GM12892 (cell line): ENCODE measurements around the gene BEAN1.

ENCODE experiments used
- DNase-seq: peaks from one replicate; pipeline ENCODE4 v3.0.0; 2011; ENCODE audit not compliant: insufficient read length
- FAIRE-seq: peaks from 2 replicates; lab custom pipeline; 2011; peaks lifted over from hg19 to GRCh38; lab: Jason Lieb, UNC
- POLR2A ChIP-seq: IDR thresholded peaks from 2 replicates; pipeline ENCODE4 v1.6.1; 2011; ENCODE audit warnings: low read depth, low read length, control low read depth
- POLR2AphosphoS5 ChIP-seq: IDR thresholded peaks from 2 replicates; pipeline ENCODE4 v1.6.1; 2011; ENCODE audit warnings: low read depth, low read length, control low read depth
- TAF1 ChIP-seq: IDR thresholded peaks from 2 replicates; pipeline ENCODE4 v1.6.1; 2011; ENCODE audit warnings: low read depth, mild to moderate bottlenecking, control low read depth, low read length, borderline replicate concordance

BEAN1 gene

GRCh38 chr16:66399031-66399430 lies 28.1 kb upstream of the BEAN1 start:
- no peak for DNase-seq
- FAIRE-seq = no peak
- TF ChIP-seq TAF1 (no peak), POLR2AphosphoS5 (no peak), POLR2A (no peak)

- DNase-seq = no peak
- no peak for FAIRE-seq
- TF ChIP-seq TAF1 (no peak), POLR2A (no peak), POLR2AphosphoS5 (no peak)
Observed at GRCh38 chr16:66399930-66400329, 27.2 kb upstream of the BEAN1 start.

GRCh38 chr16:66400503-66401380 lies 26.4 kb upstream of the BEAN1 start:
- TF ChIP-seq POLR2AphosphoS5 (no peak), POLR2A (no peak), TAF1 (no peak)
- DNase-seq (no peak), FAIRE-seq (no peak)

- no peak for DNase-seq
- TF ChIP-seq TAF1 (no peak), POLR2A (no peak)
- FAIRE-seq = no peak
Observed at GRCh38 chr16:66401610-66402009, 25.5 kb upstream of the BEAN1 start.

- FAIRE-seq = no peak
- DNase-seq = no peak
- TF ChIP-seq TAF1 (no peak), POLR2A (no peak), POLR2AphosphoS5 (no peak)
Observed at GRCh38 chr16:66402166-66402565, 24.9 kb upstream of the BEAN1 start.

GRCh38 chr16:66402591-66403230 lies 24.4 kb upstream of the BEAN1 start:
- TF ChIP-seq POLR2AphosphoS5 = no peak
- no peak for TF ChIP-seq POLR2A
- TF ChIP-seq TAF1 = no peak
- no peak for FAIRE-seq
- no peak for DNase-seq

- no peak for TF ChIP-seq TAF1
- TF ChIP-seq POLR2AphosphoS5 = no peak
- no peak for TF ChIP-seq POLR2A
- DNase-seq (no peak), FAIRE-seq (no peak)
Observed at GRCh38 chr16:66403531-66404145, 23.5 kb upstream of the BEAN1 start.

GRCh38 chr16:66405057-66405783 lies 21.9 kb upstream of the BEAN1 start:
- TF ChIP-seq POLR2A = no peak
- TF ChIP-seq POLR2AphosphoS5 = no peak
- TF ChIP-seq TAF1 = no peak
- DNase-seq (no peak), FAIRE-seq (no peak)

- peak; percentile 74 for DNase-seq
- peak; percentile 90 for FAIRE-seq
- TF ChIP-seq POLR2A = no peak
Observed at GRCh38 chr16:66406534-66407221, 20.4 kb upstream of the BEAN1 start.

GRCh38 chr16:66408163-66409048 lies 18.7 kb upstream of the BEAN1 start:
- TF ChIP-seq POLR2AphosphoS5 = no peak
- no peak for TF ChIP-seq POLR2A
- no peak for TF ChIP-seq TAF1
- FAIRE-seq = no peak

GRCh38 chr16:66409156-66409555 lies 17.9 kb upstream of the BEAN1 start:
- no peak for FAIRE-seq
- no peak for DNase-seq
- TF ChIP-seq TAF1 (no peak), POLR2A (no peak), POLR2AphosphoS5 (no peak)

More at GRCh38 chr16:66408163-66409048, 18.7 kb upstream of the BEAN1 start:
- DNase-seq = no peak
